PC-3 (cell line): ENCODE results near the gene OPN1MW3.
"Not testable (repeated sequence)": the region's sequence is repeated elsewhere in the genome, so short reads cannot be mapped to it uniquely, and the experiment has no call there.

ENCODE experiments used
- EZH2 ChIP-seq: fragments of 300-600 bp; sonication (generic); IDR thresholded peaks from one replicate; pipeline ENCODE4 v1.6.1; 2017; ENCODE audit warnings: antibody characterized with exemption, mild to moderate bottlenecking, low read length; ENCODE audit not compliant: unreplicated experiment
- EZH2phosphoT487 ChIP-seq: fragments of 300-600 bp; sonication (generic); IDR thresholded peaks from 2 replicates; pipeline ENCODE4 v1.6.1; 2018; ENCODE audit warnings: mild to moderate bottlenecking, antibody characterized with exemption, low read length, borderline replicate concordance
- TF ChIP-seq, protein P1 (sequence below): fragments of 300-600 bp; sonication (generic); conservative IDR thresholded peaks from 2 replicates; pipeline ENCODE4 v1.5.1; 2017; ENCODE audit warnings: antibody characterized with exemption, low read depth, mild to moderate bottlenecking, low read length

DNA sequence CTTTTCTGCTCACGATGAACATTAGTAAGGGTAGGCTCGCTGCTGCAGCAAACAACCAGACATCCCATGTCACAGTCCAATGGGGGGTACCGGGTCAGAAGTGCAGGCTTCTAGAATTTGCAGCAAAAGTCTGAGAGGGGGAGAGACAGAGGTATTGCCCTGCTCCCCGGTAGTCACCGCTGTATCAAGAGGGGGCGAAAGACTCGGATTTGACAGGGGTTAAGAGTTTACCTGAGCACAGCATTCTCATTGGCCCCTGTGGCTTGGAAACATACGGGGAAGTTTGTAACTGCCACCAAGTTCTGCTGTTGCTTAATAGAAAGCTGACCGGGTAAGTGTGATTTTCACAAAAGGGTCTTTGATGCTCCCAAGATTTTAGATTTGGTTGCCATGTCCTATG is 46.3 kb upstream of the OPN1MW3 start:
- TF ChIP-seq EZH2phosphoT487, EZH2: not testable (repeated sequence)
- TF ChIP-seq, protein P1, sequence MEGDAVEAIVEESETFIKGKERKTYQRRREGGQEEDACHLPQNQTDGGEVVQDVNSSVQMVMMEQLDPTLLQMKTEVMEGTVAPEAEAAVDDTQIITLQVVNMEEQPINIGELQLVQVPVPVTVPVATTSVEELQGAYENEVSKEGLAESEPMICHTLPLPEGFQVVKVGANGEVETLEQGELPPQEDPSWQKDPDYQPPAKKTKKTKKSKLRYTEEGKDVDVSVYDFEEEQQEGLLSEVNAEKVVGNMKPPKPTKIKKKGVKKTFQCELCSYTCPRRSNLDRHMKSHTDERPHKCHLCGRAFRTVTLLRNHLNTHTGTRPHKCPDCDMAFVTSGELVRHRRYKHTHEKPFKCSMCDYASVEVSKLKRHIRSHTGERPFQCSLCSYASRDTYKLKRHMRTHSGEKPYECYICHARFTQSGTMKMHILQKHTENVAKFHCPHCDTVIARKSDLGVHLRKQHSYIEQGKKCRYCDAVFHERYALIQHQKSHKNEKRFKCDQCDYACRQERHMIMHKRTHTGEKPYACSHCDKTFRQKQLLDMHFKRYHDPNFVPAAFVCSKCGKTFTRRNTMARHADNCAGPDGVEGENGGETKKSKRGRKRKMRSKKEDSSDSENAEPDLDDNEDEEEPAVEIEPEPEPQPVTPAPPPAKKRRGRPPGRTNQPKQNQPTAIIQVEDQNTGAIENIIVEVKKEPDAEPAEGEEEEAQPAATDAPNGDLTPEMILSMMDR = not testable (repeated sequence)
